Measurements from ENCODE around the gene FBXO5. TPM values are rescaled to one million over a fixed set of nuclear protein-coding genes. Genes with fewer than 3 reads are reported as not detected.

The FBXO5 gene
- total RNA-seq, 2 experiments from 2014 or later = 3.0 to 3.3 TPM

GRCh38 chr6:153018355-153018754, 35.5 kb upstream of the FBXO5 start:
- H3K27me3 ChIP-seq (ENCODE audit: control insufficient read depth in 1 of 2, insufficient read depth in 2 of 2, low read length in 2 of 2) = peaks cover 0 to 19% of the 10 kb centered on the region in 2 experiments
- DNase-seq (no peak), ATAC-seq (ENCODE audit: poor library complexity) (no peak)
- no peak overlapping the region for H3K4me3 ChIP-seq (ENCODE audit: low read length)
- H3K27ac ChIP-seq (ENCODE audit: low read depth in 1 of 2, low read length in 2 of 2) = no peak overlapping the region
- H3K9me3 ChIP-seq (ENCODE audit: control insufficient read depth in 1 of 2, insufficient read depth in 1 of 2, low read length in 2 of 2) = no peaks in the 10 kb centered on the region
- Mint-ChIP-seq H3K4me3 (no peak overlapping the region), H3K9me3 (no peaks in the 10 kb centered on the region), H3K36me3 (ENCODE audit: low read depth) (no peaks in the 10 kb centered on the region), H3K27me3 (peaks cover 64% of the 10 kb centered on the region), H3K4me1 (ENCODE audit: low read depth) (no peaks in the 10 kb centered on the region), H3K27ac (no peak overlapping the region)
- ChIA-PET CTCF (no interaction called here), POLR2A (no interaction called here)
- H3K4me1 ChIP-seq (ENCODE audit: insufficient read depth, low read length) = no peaks in the 10 kb centered on the region
- intact Hi-C loops (cut with DNase I, micrococcal nuclease) = no loop called here
- H3K36me3 ChIP-seq (ENCODE audit: insufficient read depth, low read length) = no peaks in the 10 kb centered on the region
- TF ChIP-seq CTCF (IDR thresholded peaks at IDR 0.05) = no peak

DNA sequence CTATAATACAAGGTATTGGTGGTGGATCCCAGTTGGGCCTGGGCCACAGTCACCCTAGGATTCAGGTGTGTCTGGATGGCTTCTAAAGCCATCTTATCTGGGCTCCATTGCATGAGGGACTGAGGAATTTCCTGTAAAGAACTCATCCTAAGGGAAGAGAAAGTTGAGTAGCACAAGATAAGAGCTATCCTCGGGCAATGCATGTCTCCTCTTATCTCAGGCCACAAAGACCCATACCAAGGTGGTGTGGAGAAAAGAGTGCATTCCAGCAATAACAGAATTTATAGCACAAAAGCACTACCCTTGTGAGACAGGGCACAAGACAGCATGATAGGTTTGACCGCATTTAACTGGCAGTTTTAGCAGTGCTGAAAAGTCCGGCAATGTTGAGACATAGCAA, 34.0 kb upstream of the FBXO5 start:
- Mint-ChIP-seq H3K36me3 (ENCODE audit: low read depth) (no peaks in the 10 kb centered on the region), H3K9me3 (no peaks in the 10 kb centered on the region), H3K4me1 (ENCODE audit: low read depth) (no peaks in the 10 kb centered on the region), H3K27me3 (peaks cover 64% of the 10 kb centered on the region), H3K27ac (no peak overlapping the region), H3K4me3 (no peak overlapping the region)
- no peak overlapping the region for H3K27ac ChIP-seq (ENCODE audit: low read depth in 1 of 2, low read length in 2 of 2)
- no peaks in the 10 kb centered on the region for H3K4me1 ChIP-seq (ENCODE audit: insufficient read depth, low read length)
- H3K36me3 ChIP-seq (ENCODE audit: insufficient read depth, low read length) = no peaks in the 10 kb centered on the region
- H3K9me3 ChIP-seq (ENCODE audit: control insufficient read depth in 1 of 2, insufficient read depth in 1 of 2, low read length in 2 of 2) = no peaks in the 10 kb centered on the region
- H3K27me3 ChIP-seq (ENCODE audit: control insufficient read depth in 1 of 2, insufficient read depth in 2 of 2, low read length in 2 of 2) = peaks cover 0 to 19% of the 10 kb centered on the region in 2 experiments
- H3K4me3 ChIP-seq (ENCODE audit: low read length) = no peak overlapping the region
- no peak for TF ChIP-seq CTCF (IDR thresholded peaks at IDR 0.05)
- intact Hi-C loops (cut with DNase I, micrococcal nuclease) = no loop called here
- ChIA-PET CTCF (no interaction called here), POLR2A (interaction anchor here (0.6 kb wide), 1 partner anchor 24 kb away, joined by 4 read pairs; no protein-coding TSS in a partner anchor)
- ATAC-seq (ENCODE audit: poor library complexity) (no peak), DNase-seq (no peak)

- H3K9me3 ChIP-seq (ENCODE audit: control insufficient read depth in 1 of 2, insufficient read depth in 1 of 2, low read length in 2 of 2) = no peaks in the 10 kb centered on the region
- H3K4me1 Mint-ChIP-seq (ENCODE audit: low read depth) = no peaks in the 10 kb centered on the region
- H3K4me3 Mint-ChIP-seq = no peak overlapping the region
- no peak overlapping the region for H3K27ac ChIP-seq (ENCODE audit: low read depth in 1 of 2, low read length in 2 of 2)
- H3K36me3 Mint-ChIP-seq (ENCODE audit: low read depth) = no peaks in the 10 kb centered on the region
- peaks cover 0 to 19% of the 10 kb centered on the region in 2 experiments for H3K27me3 ChIP-seq (ENCODE audit: control insufficient read depth in 1 of 2, insufficient read depth in 2 of 2, low read length in 2 of 2)
- peaks cover 53% of the 10 kb centered on the region for H3K27me3 Mint-ChIP-seq
- DNase-seq (no peak), ATAC-seq (ENCODE audit: poor library complexity) (no peak)
- no peaks in the 10 kb centered on the region for H3K9me3 Mint-ChIP-seq
- no peaks in the 10 kb centered on the region for H3K4me1 ChIP-seq (ENCODE audit: insufficient read depth, low read length)
- H3K4me3 ChIP-seq (ENCODE audit: low read length) = no peak overlapping the region
- intact Hi-C loops (cut with DNase I, micrococcal nuclease) = no loop called here
- ChIA-PET POLR2A (no interaction called here), CTCF (no interaction called here)
- TF ChIP-seq CTCF (IDR thresholded peaks at IDR 0.05) = no peak
- no peaks in the 10 kb centered on the region for H3K36me3 ChIP-seq (ENCODE audit: insufficient read depth, low read length)
- no peak overlapping the region for H3K27ac Mint-ChIP-seq
Observed at GRCh38 chr6:153015094-153015640, 32.3 kb upstream of the FBXO5 start.
